IgD-negative memory B cell (primary cell): Measurements from ENCODE around the gene TBCCD1. TPM values are rescaled to one million over a fixed set of nuclear protein-coding genes. Genes with fewer than 3 reads are reported as not detected.
A peak's percentile ranks its signal among the peaks of the same experiment; 100 is the strongest.
"Not testable (repeated sequence)": the region's sequence is repeated elsewhere in the genome, so short reads cannot be mapped to it uniquely, and the experiment has no call there.

Experiments used
- H3K27ac Mint-ChIP-seq, 3 donors: one replicate each; pipeline ENCODE4 v1.8.0; 2020 to 2022; ENCODE audit warnings: mild to moderate bottlenecking in 3 of 3, mixed read lengths in 3 of 3, moderate library complexity in 1 of 3
- H3K27me3 Mint-ChIP-seq: one replicate; pipeline ENCODE4 v1.8.0; 2021; ENCODE audit warnings: mixed read lengths
- H3K36me3 Mint-ChIP-seq: one replicate; pipeline ENCODE4 v1.8.0; 2020; ENCODE audit warnings: mild to moderate bottlenecking, mixed read lengths
- H3K4me1 Mint-ChIP-seq, 3 donors: one replicate each; pipeline ENCODE4 v1.8.0; 2020 to 2022; ENCODE audit warnings: mixed read lengths in 3 of 3, mild to moderate bottlenecking in 1 of 3
- H3K4me3 Mint-ChIP-seq, 4 donors: one replicate each; pipeline ENCODE4 v1.8.0; 2020 to 2022; ENCODE audit warnings: mild to moderate bottlenecking in 4 of 4, mixed read lengths in 4 of 4, moderate library complexity in 3 of 4
- H3K9me3 Mint-ChIP-seq, 3 donors: one replicate each; pipeline ENCODE4 v1.8.0; 2020 to 2021; ENCODE audit warnings: mixed read lengths in 3 of 3, mild to moderate bottlenecking in 1 of 3
- polyA plus RNA-seq: library from polyadenylated mRNA; unstranded; fragments of 300-500 nt; fragmentation: Illumina TruSeq; gene quantifications from one replicate; pipeline ENCODE4 v1.2.3, GENCODE V29; 2021

The TBCCD1 gene
- polyA plus RNA-seq, 1 donor from 2014 or later = 24.6 TPM

DNA sequence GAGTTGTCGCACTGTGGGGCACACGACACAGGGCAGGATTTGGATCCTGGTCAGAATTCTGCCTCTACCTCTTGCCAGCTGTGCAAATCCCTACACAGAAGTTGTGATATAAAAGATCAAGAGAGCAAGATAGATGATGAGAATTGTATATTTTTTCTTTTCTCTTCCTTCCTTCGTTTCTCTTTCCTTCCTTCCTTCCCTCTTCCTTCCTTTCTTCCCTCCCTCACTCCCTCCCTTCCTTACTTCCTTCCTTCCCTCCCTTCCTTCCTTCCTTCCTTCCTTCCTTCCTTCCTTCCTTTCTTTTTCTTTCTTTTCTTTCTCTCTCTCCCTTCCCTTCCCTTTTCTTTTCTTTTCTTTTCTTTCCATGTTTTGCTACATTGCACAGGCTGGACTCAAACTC, 33.8 kb upstream of the TBCCD1 start:
- Mint-ChIP-seq H3K4me3 (no peak overlapping the region), H3K4me1 (no peaks in the 10 kb centered on the region), H3K27me3 (peaks cover 6% of the 10 kb centered on the region), H3K36me3 (peaks cover 1% of the 10 kb centered on the region), H3K9me3 (no peaks in the 10 kb centered on the region), H3K27ac (no peak overlapping the region)

DNA sequence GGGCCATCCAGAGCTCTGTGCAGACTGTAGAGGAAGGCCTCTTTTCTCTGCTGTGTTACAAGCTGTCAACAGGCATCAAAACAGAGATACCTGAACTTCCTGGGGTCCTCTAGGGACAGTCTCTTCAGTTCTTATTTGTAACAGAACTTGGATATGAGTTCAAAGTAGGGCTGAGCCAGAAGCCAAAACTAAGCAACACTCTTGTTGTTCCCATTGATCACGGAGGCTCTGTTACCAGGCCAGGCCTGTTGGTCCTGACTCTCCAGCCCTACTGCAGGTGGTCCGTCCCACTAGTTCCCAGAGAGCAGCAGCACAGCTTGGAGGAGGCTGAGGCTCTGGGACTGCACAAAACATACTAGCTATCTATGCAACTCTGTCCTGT, 32.6 kb upstream of the TBCCD1 start:
- Mint-ChIP-seq H3K4me1 (no peaks in the 10 kb centered on the region), H3K4me3 (no peak overlapping the region), H3K27me3 (peaks cover 6% of the 10 kb centered on the region), H3K27ac (peak overlapping the region in 1 of 3 donors; percentile 14), H3K9me3 (no peaks in the 10 kb centered on the region), H3K36me3 (peaks cover 1% of the 10 kb centered on the region)

DNA sequence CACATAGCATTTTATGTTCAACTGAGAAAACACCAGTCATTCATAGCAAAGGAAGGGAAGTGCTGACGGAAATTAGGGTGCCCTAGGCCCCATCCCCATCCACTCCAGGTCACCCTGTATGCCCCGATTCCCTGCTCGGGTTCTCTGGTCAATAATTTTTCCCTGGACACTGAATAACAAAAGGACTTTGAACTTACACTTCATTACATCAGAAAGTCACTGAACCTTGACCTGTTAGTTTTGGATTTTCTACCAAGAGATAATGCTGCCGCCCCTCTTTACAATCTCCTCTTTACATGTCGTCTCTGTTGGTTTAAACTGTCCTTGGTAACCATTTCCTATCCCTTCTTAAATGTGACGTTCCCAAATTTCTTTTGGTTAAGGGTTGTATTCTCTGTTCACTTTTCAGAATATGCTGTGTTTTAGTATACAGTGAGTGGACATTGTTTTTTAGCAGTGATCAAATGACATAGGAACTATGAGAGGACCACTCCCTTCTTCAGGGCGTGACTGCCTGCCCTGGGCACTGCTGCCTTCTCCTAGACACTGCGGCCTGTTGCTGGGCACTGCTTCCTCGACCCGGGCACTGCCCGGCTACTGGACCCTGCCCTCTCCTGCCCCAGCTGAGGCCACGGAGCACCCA, 32.1 kb upstream of the TBCCD1 start:
- H3K9me3 Mint-ChIP-seq = no peaks in the 10 kb centered on the region
- H3K4me3 Mint-ChIP-seq = no peak overlapping the region

DNA sequence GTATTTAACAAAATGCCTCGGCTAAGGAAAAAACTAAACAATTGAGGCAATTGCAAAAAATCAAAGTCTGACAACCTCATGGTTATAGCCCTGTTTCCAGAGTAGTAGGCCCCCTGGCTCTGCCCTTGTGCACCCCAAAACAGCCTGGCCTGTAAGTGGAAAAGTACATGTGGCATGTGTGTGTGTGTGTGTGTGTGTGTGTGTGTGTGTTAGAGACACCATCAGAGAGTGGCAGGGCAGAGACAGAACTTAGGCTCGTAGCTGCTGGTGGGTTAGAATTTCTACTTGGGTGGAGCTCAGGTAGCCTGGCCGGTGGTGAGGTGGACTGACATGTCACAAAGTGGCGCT, 31.6 kb upstream of the TBCCD1 start:
- no peaks in the 10 kb centered on the region for H3K4me1 Mint-ChIP-seq
- H3K27ac Mint-ChIP-seq = no peak overlapping the region
- H3K27me3 Mint-ChIP-seq = no peaks in the 10 kb centered on the region
- H3K36me3 Mint-ChIP-seq = peaks cover 1% of the 10 kb centered on the region
- no peaks in the 10 kb centered on the region for H3K9me3 Mint-ChIP-seq
- H3K4me3 Mint-ChIP-seq = no peak overlapping the region

More for the DNA sequence above, 32.1 kb upstream of the TBCCD1 start:
- Mint-ChIP-seq H3K4me1 (no peaks in the 10 kb centered on the region), H3K36me3 (peaks cover 1% of the 10 kb centered on the region), H3K27me3 (peaks cover 2% of the 10 kb centered on the region), H3K27ac (no peak overlapping the region)

DNA sequence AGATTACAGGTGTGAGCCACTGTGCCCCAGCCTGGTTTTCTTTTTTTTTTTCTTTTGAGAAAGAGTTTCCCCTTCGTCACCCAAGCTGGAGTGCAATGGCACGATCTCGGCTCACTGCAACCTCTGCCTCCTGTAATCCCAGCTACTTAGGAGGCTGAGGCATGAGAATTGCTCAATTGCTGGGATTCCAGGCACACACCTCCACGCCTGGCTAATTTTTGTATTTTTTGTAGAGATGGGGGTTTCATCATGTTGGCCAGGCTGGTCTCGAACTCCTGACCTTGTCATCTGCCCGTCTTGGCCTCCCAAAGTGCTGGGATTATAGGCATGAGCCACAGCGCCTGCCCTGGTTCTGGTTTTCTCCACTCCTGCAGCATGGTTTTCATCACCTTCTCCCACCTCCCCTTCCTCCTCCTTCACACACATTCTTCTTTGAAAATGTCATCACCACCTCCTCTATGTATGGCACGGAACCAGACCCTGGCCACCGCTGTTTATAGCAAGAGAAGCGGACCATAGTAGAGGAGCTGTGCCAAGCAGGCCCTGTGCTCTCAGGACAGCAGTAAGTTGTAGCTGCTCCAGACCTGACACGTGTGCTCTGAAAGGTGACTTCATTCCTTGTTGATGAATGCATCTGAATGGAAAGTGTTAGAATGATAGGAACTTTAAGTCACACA, 31.1 kb upstream of the TBCCD1 start:
- Mint-ChIP-seq H3K27me3 (no peaks in the 10 kb centered on the region), H3K36me3 (peaks cover 1% of the 10 kb centered on the region), H3K9me3 (no peaks in the 10 kb centered on the region), H3K27ac (peak overlapping the region in 1 of 3 donors; percentile 63), H3K4me1 (no peaks in the 10 kb centered on the region), H3K4me3 (no peak overlapping the region)

DNA sequence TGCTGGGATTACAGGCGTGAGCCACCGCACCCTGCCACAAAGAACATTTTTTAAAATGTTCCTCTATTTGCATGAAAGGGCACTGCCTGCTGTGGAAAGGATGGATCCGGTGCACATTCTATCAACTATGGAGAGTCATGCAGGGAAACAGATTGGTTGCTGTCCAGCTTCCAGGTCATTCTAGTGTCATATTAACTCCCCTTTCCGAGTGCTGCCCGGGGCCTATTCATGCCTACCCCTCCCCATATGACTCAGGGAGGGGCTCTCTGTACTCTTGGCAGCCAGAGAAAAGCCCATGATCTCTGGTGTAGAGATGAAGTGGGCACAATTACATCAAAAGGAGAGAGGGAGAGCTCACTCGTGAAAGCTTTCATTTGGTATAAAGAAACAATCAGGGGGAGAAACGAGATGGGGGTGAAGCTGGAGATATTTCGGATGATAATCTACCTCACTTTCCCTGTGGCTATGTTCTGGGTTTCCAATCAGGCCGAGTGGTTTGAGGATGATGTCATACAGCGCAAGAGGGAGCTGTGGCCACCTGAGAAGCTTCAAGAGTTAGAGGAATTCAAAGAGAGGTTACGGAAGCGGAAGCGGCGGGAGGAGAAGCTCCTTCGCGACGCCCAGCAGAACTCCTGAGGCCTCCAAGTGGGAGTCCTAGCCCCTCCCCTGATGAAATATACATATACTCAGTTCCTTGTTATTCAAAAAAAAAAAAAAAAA, 29.6 kb upstream of the TBCCD1 start:
- no peaks in the 10 kb centered on the region for H3K4me1 Mint-ChIP-seq
- no peaks in the 10 kb centered on the region for H3K27me3 Mint-ChIP-seq
- no peak overlapping the region for H3K4me3 Mint-ChIP-seq
- peaks cover 1% of the 10 kb centered on the region for H3K36me3 Mint-ChIP-seq
- no peaks in the 10 kb centered on the region for H3K9me3 Mint-ChIP-seq
- H3K27ac Mint-ChIP-seq = no peak overlapping the region

DNA sequence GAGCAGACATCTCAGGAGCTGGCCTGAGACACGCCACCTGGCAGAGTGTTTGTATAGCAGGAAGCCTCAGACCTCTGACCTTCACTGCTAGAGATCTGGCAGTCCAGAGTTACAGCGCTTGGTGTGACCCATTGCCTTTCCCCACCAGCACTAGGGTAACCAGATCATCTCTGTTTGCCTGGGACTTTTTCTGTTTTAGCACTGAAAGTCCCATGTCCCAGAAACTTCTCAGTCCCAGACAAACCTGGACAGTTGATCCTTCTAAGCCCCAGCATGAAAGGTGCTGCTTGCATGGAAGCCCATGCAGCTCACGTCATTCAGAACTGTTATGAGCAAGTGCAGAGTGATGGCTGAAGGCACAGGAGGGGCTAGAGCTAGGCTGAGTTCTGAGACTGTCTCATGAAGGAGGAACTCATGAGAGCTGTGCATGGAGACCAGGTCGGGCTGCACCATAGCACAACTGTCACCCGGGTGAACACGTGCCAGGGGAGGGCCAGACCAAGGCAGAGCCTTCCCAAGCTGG, 27.5 kb upstream of the TBCCD1 start:
- H3K4me3 Mint-ChIP-seq = no peak overlapping the region
- no peak overlapping the region for H3K27ac Mint-ChIP-seq
- no peaks in the 10 kb centered on the region for H3K4me1 Mint-ChIP-seq
- H3K9me3 Mint-ChIP-seq = no peaks in the 10 kb centered on the region
- H3K36me3 Mint-ChIP-seq = peaks cover 1% of the 10 kb centered on the region
- H3K27me3 Mint-ChIP-seq = no peaks in the 10 kb centered on the region

DNA sequence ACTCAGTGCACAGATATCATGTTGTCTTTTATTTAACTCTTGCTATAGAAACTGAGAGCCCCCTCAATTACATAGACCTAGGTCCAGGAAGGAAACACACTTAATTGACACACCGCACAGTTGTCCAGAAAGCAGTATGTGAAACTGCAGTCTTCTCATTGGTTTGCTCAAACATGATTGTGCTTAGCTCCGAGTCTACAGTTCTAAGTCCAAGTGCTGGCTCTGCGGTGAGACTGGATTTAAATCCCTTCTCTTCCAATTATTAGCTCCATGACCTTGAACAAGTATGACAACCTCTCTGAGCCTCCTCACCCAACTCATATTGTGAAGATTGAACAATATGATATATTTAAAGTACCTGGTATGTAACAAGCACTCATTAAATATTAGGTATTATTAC, 26.7 kb upstream of the TBCCD1 start:
- no peaks in the 10 kb centered on the region for H3K27me3 Mint-ChIP-seq
- H3K36me3 Mint-ChIP-seq = peaks cover 1% of the 10 kb centered on the region
- no peaks in the 10 kb centered on the region for H3K4me1 Mint-ChIP-seq

DNA sequence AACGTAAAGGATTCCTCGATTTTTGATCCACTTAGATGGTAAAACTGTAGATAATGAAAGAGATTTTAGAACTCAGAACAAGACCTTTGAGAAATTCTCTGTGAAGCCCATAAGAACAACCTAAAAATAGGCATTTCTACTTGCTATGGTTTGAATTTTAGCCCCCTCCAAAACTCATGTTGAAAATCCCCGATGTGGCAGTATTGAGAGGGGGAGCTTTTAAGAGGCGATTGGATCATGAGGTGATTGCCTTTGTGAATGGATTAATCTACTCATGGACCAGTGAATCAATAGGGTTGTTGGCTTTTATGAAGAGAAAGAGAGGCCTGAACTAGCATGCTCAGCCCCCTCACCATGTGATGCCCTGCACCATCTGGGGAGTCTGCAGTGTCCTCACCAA, 25.5 kb upstream of the TBCCD1 start:
- H3K9me3 Mint-ChIP-seq = no peaks in the 10 kb centered on the region
- no peaks in the 10 kb centered on the region for H3K27me3 Mint-ChIP-seq
- H3K4me1 Mint-ChIP-seq = no peaks in the 10 kb centered on the region
- H3K27ac Mint-ChIP-seq = no peak overlapping the region
- H3K36me3 Mint-ChIP-seq = peaks cover 3% of the 10 kb centered on the region
- no peak overlapping the region for H3K4me3 Mint-ChIP-seq

More for the DNA sequence above, 26.7 kb upstream of the TBCCD1 start:
- no peak overlapping the region for H3K27ac Mint-ChIP-seq
- H3K4me3 Mint-ChIP-seq = no peak overlapping the region
- H3K9me3 Mint-ChIP-seq = no peaks in the 10 kb centered on the region

DNA sequence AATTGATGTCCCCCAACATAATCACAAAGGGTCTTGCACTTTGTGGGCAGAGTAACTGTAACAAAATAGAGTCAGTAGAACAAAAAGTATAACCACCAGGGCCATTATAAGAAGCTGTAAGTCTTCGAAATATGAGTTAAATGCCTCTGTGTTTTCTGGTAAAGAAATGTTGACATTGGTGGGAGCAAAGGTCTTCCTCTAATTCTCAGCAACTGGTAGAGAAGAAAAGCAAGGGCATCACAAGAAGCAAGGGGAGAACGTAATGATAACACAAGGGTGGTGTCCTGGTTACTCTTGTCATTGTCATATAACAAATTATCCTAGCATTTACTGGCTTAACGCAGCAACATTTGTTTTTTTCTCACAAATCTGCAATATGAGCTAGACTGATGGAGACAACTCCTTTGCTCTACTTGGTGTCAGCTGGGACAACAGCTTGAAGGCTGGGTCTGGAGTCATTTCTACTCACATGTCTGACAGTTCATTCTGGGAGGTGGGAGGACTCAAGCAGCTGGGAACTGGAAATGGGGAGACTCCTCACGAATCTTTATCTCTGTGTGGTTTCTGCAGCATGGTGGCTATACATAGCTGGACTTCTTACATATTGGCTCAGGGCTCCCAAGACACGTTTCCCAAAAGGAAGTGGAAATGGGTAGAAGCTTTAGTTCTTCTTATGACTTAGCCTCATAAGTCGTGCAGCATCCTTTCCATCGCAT, 23.6 kb upstream of the TBCCD1 start:
- no peak overlapping the region for H3K4me3 Mint-ChIP-seq
- H3K9me3 Mint-ChIP-seq = no peaks in the 10 kb centered on the region
- H3K27ac Mint-ChIP-seq = no peak overlapping the region
- no peaks in the 10 kb centered on the region for H3K27me3 Mint-ChIP-seq
- H3K4me1 Mint-ChIP-seq = no peaks in the 10 kb centered on the region
- peaks cover 3% of the 10 kb centered on the region for H3K36me3 Mint-ChIP-seq

DNA sequence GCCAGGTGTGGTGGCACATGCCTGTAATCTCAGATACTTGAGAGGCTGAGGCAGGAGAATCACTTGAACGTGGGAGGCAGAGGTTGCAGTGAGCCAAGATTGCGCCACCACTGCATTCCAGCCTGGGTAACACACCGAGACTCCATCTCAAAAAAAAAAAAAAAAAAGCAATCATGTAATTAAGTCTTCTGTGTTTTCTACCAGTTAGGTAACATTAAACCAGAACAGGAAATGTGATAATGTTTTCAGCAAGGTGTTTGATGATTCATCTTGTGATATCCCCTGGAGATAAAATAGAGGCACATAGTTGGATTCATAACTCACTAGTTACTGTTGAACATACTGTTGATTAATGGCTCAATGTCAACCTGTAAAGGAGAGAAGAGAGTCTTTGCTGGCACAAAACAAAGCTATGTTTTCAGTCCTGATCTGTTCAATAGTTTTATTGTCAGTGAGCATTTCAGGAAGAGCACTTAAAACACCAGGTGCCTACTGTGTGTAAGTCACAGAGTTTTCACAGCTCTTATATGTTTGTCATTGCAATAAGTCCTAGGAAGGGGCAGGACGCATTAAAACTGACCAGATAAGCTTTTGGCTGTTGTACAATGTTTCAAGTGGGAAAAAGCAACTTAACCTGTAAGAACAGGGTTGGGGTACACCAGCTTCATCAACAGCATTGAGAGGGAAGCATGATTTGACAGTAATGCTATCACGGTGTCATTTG, 22.9 kb upstream of the TBCCD1 start:
- H3K4me1 Mint-ChIP-seq = no peaks in the 10 kb centered on the region
- no peaks in the 10 kb centered on the region for H3K27me3 Mint-ChIP-seq
- H3K36me3 Mint-ChIP-seq = peaks cover 3% of the 10 kb centered on the region
- H3K4me3 Mint-ChIP-seq = no peak overlapping the region
- no peak overlapping the region for H3K27ac Mint-ChIP-seq
- H3K9me3 Mint-ChIP-seq = no peaks in the 10 kb centered on the region

DNA sequence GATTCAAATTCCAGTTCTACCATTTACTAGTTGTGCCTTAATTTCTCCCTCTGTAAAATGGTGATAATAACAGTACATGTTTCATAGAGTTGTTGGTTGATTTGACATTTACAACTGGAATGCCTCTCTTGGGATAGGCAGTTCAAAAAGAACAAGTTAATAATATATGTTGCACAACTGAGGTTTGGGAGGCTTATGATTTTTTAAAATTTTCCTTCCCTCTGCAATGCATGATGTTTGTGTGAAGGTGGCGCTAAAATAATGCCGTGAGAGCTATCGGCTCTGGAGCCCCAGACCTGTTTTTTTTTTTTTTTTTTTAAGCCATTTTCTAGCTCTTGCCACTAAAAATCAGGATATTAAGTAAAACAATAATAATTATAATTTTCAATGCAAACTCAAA, 22.0 kb upstream of the TBCCD1 start:
- Mint-ChIP-seq H3K9me3 (no peaks in the 10 kb centered on the region), H3K27me3 (no peaks in the 10 kb centered on the region), H3K4me1 (no peaks in the 10 kb centered on the region), H3K36me3 (peaks cover 3% of the 10 kb centered on the region), H3K27ac (no peak overlapping the region), H3K4me3 (no peak overlapping the region)

DNA sequence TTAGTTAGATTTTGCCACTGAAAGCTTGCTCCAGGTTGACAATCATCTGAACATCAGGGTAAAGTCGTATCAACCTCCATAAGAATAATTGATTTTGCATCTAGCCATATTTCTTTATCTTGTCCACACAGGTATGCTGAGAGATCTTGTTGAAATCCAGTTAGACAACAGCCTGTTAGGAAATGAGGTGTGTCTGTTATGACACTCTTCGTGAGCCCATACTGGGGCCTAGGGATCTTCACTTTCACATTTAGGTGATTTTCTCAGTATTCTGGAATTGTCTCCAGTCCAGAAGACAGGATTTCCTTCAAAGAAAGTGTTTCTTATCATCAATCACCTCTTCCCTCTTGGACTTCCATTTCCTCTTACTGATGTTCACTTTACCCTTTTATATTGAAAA, 21.5 kb upstream of the TBCCD1 start:
- Mint-ChIP-seq H3K9me3 (no peaks in the 10 kb centered on the region), H3K4me1 (no peaks in the 10 kb centered on the region), H3K27ac (no peak overlapping the region), H3K27me3 (no peaks in the 10 kb centered on the region), H3K36me3 (peaks cover 3% of the 10 kb centered on the region), H3K4me3 (no peak overlapping the region)

DNA sequence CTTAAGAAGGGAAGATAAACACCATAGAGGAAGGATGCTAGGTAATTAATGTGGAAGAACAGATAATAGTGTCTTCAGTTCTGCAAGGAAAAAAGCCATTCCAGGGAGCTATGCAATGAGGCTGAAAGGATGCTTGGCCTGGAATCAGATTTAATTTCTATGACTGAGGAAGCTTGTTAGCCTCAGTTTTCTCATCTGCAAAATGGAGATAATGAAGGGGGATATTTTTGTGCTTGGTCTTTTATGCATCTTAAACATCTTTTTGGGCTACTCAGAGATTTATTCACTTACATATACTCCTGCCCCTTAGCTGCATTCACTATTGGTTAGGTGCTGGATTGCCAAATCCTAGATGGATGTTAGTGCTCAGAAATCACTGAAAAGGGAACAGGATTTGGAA, 20.0 kb upstream of the TBCCD1 start:
- H3K27ac Mint-ChIP-seq = no peak overlapping the region
- H3K27me3 Mint-ChIP-seq = no peaks in the 10 kb centered on the region
- H3K4me3 Mint-ChIP-seq = no peak overlapping the region
- H3K4me1 Mint-ChIP-seq = peaks cover 0 to 3% (median 0%) of the 10 kb centered on the region in 3 donors
- no peaks in the 10 kb centered on the region for H3K9me3 Mint-ChIP-seq
- peaks cover 3% of the 10 kb centered on the region for H3K36me3 Mint-ChIP-seq

DNA sequence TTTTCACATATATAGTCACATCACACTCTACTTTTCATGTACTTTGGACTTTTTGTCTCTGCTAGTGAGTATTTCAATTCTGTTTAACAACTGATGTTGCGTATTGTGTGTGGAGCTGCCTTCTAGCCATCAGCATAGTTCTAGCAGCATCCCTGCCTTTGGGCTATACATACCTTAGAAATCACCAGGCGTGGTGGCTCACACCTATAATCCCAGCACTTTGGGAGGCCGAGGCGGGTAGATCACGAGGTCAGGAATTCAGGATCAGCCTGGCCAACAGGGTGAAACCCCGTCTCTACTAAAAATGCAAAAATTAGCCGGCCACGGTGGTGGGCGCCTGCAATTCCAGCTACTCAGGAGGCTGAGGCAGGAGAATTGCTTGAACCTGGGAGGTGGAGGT, 19.1 kb upstream of the TBCCD1 start:
- H3K36me3 Mint-ChIP-seq, H3K27ac Mint-ChIP-seq, H3K4me1 Mint-ChIP-seq, H3K4me3 Mint-ChIP-seq, H3K9me3 Mint-ChIP-seq, H3K27me3 Mint-ChIP-seq: not testable (repeated sequence)
